Kidney epithelial cell (primary cell): ENCODE measurements around the gene CCDC181. TPM values are rescaled to one million over a fixed set of nuclear protein-coding genes. Genes with fewer than 3 reads are reported as not detected.

Experiments used
- DNase-seq: peaks from one replicate; pipeline ENCODE4 v3.0.0-alpha.2; 2010; ENCODE audit warnings: low read depth
- H3K27me3 ChIP-seq: 2 replicates; pipeline ENCODE4 v1.6.0; 2011; ENCODE audit warnings: low read length; ENCODE audit not compliant: control insufficient read depth, insufficient read depth
- H3K36me3 ChIP-seq: 2 replicates; pipeline ENCODE4 v1.5.1; 2011; ENCODE audit warnings: low read length; ENCODE audit not compliant: control insufficient read depth, insufficient read depth
- H3K4me3 ChIP-seq: 2 replicates; pipeline ENCODE4 v1.5.1; 2011; ENCODE audit warnings: low read depth, mild to moderate bottlenecking, control low read depth, low read length
- CTCF ChIP-seq: IDR thresholded peaks from 2 replicates; pipeline ENCODE4 v1.5.1; 2011; ENCODE audit warnings: mild to moderate bottlenecking, moderate library complexity, low read length, control low read depth, inconsistent platforms; ENCODE audit not compliant: insufficient read depth, poor library complexity, severe bottlenecking
- total RNA-seq: library from RNA; depleted of rRNA; stranded (reverse); fragments of >200 nt; gene quantifications from 2 replicates; pipeline ENCODE4 v1.2.3, GENCODE V29; 2015

The CCDC181 gene
- total RNA-seq, 1 donor from 2014 or later: 4.8 TPM

GRCh38 chr1:169460191-169460833 is 33.0 kb upstream of the CCDC181 start:
- H3K36me3 ChIP-seq: no peaks in the 10 kb centered on the region
- peak overlapping the region; percentile 38 for H3K4me3 ChIP-seq
- DNase-seq: no peak
- no peak for TF ChIP-seq CTCF
- H3K27me3 ChIP-seq: no peaks in the 10 kb centered on the region

GRCh38 chr1:169457443-169457842 is 30.2 kb upstream of the CCDC181 start:
- no peak overlapping the region for H3K4me3 ChIP-seq
- TF ChIP-seq CTCF: no peak
- no peak for DNase-seq
- H3K36me3 ChIP-seq: no peaks in the 10 kb centered on the region
- no peaks in the 10 kb centered on the region for H3K27me3 ChIP-seq

GRCh38 chr1:169456029-169456428 is 28.8 kb upstream of the CCDC181 start:
- H3K36me3 ChIP-seq: no peaks in the 10 kb centered on the region
- no peaks in the 10 kb centered on the region for H3K27me3 ChIP-seq
- H3K4me3 ChIP-seq: no peak overlapping the region
- TF ChIP-seq CTCF: no peak
- DNase-seq: no peak

- Histone ChIP-seq H3K36me3 (no peaks in the 10 kb centered on the region), H3K27me3 (no peaks in the 10 kb centered on the region), H3K4me3 (no peak overlapping the region)
- no peak for TF ChIP-seq CTCF
- no peak for DNase-seq
These were observed 25.6 kb upstream of the CCDC181 start for GRCh38 chr1:169452921-169453320.

- Histone ChIP-seq H3K4me3 (no peak overlapping the region), H3K27me3 (no peaks in the 10 kb centered on the region), H3K36me3 (no peaks in the 10 kb centered on the region)
- DNase-seq: no peak
- no peak for TF ChIP-seq CTCF
These were observed 24.0 kb upstream of the CCDC181 start for GRCh38 chr1:169451218-169451824.

- no peak for TF ChIP-seq CTCF
- DNase-seq: no peak
- H3K27me3 ChIP-seq: no peaks in the 10 kb centered on the region
- H3K36me3 ChIP-seq: no peaks in the 10 kb centered on the region
- H3K4me3 ChIP-seq: no peak overlapping the region
These were observed 16.6 kb upstream of the CCDC181 start for GRCh38 chr1:169443923-169444322.
